IgD-negative memory B cell (primary cell): ENCODE data around the gene SECISBP2. TPM values are rescaled to one million over a fixed set of nuclear protein-coding genes. Genes with fewer than 3 reads are reported as not detected.
"Not testable (repeated sequence)": the region's sequence is repeated elsewhere in the genome, so short reads cannot be mapped to it uniquely, and the experiment has no call there.

Experiments
- H3K27ac Mint-ChIP-seq, 3 donors: one replicate each; pipeline ENCODE4 v1.8.0; 2020 to 2022; ENCODE audit warnings: mild to moderate bottlenecking in 3 of 3, mixed read lengths in 3 of 3, moderate library complexity in 1 of 3
- H3K27me3 Mint-ChIP-seq: one replicate; pipeline ENCODE4 v1.8.0; 2021; ENCODE audit warnings: mixed read lengths
- H3K36me3 Mint-ChIP-seq: one replicate; pipeline ENCODE4 v1.8.0; 2020; ENCODE audit warnings: mild to moderate bottlenecking, mixed read lengths
- H3K4me1 Mint-ChIP-seq, 3 donors: one replicate each; pipeline ENCODE4 v1.8.0; 2020 to 2022; ENCODE audit warnings: mixed read lengths in 3 of 3, mild to moderate bottlenecking in 1 of 3
- H3K4me3 Mint-ChIP-seq, 4 donors: one replicate each; pipeline ENCODE4 v1.8.0; 2020 to 2022; ENCODE audit warnings: mild to moderate bottlenecking in 4 of 4, mixed read lengths in 4 of 4, moderate library complexity in 3 of 4
- H3K9me3 Mint-ChIP-seq, 3 donors: one replicate each; pipeline ENCODE4 v1.8.0; 2020 to 2021; ENCODE audit warnings: mixed read lengths in 3 of 3, mild to moderate bottlenecking in 1 of 3
- polyA plus RNA-seq: library from polyadenylated mRNA; unstranded; fragments of 300-500 nt; fragmentation: Illumina TruSeq; gene quantifications from one replicate; pipeline ENCODE4 v1.2.3, GENCODE V29; 2021

SECISBP2 gene, protein sequence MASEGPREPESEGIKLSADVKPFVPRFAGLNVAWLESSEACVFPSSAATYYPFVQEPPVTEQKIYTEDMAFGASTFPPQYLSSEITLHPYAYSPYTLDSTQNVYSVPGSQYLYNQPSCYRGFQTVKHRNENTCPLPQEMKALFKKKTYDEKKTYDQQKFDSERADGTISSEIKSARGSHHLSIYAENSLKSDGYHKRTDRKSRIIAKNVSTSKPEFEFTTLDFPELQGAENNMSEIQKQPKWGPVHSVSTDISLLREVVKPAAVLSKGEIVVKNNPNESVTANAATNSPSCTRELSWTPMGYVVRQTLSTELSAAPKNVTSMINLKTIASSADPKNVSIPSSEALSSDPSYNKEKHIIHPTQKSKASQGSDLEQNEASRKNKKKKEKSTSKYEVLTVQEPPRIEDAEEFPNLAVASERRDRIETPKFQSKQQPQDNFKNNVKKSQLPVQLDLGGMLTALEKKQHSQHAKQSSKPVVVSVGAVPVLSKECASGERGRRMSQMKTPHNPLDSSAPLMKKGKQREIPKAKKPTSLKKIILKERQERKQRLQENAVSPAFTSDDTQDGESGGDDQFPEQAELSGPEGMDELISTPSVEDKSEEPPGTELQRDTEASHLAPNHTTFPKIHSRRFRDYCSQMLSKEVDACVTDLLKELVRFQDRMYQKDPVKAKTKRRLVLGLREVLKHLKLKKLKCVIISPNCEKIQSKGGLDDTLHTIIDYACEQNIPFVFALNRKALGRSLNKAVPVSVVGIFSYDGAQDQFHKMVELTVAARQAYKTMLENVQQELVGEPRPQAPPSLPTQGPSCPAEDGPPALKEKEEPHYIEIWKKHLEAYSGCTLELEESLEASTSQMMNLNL
- polyA plus RNA-seq: 30.6 TPM

DNA sequence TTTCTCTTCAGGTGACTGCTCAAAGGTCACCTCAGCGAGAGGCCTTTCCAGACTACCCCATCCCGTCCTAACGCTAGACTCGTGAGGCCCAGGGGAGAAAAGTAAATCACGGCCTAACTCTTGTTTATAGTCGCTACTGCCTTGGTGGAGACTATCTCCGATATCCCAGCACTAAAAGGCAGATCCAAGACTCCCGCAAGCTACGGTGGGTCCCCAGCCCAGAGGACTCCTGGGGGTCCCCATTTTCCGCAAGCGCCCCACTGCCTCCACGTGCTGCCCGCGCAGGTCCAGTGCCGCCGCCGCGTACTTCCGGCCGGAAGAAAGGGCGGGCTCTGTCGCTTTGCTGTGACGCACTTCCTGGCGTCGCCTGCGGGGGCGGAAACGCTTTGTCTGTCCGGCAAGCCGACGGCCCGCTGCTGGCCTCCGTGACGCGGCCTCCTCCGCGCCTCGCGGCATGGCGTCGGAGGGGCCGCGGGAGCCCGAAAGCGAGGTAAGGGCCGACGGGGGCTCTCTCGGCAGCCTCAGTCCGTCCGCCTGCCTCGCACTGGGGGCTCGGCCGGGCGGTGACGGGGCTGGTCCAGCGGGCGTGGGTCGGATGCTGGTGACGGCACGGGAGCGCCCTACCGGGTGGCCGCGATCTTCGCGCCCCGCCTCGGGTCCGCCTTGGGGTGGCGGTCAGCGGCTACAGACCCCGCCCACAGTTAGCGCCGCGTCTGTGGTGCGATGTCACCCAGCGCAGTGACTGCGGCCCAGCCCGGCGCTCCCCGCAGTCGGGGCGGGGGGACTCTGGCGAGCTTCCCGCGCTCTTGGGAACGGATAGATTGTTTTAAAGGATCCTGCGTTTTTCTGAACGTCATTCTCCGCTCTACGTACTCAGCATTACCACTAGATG, at the start of gene SECISBP2:
SECISBP2 (plus strand) TSS at position 378 of the 892 bp plus-strand sequence; CDS start at position 455, 77 bp downstream.
- H3K27me3 Mint-ChIP-seq: no peaks in the 10 kb centered on the region
- H3K36me3 Mint-ChIP-seq: no peaks in the 10 kb centered on the region
- H3K4me1 Mint-ChIP-seq: peaks cover 40 to 64% (median 42%) of the 10 kb centered on the region in 3 donors
- peak within 1 kb of the TSS; percentile 92 to 99 (median 96) for H3K4me3 Mint-ChIP-seq
- H3K27ac Mint-ChIP-seq: peak within 1 kb of the TSS; percentile 96 to 99 (median 97)
- H3K9me3 Mint-ChIP-seq: no peaks in the 10 kb centered on the region

DNA sequence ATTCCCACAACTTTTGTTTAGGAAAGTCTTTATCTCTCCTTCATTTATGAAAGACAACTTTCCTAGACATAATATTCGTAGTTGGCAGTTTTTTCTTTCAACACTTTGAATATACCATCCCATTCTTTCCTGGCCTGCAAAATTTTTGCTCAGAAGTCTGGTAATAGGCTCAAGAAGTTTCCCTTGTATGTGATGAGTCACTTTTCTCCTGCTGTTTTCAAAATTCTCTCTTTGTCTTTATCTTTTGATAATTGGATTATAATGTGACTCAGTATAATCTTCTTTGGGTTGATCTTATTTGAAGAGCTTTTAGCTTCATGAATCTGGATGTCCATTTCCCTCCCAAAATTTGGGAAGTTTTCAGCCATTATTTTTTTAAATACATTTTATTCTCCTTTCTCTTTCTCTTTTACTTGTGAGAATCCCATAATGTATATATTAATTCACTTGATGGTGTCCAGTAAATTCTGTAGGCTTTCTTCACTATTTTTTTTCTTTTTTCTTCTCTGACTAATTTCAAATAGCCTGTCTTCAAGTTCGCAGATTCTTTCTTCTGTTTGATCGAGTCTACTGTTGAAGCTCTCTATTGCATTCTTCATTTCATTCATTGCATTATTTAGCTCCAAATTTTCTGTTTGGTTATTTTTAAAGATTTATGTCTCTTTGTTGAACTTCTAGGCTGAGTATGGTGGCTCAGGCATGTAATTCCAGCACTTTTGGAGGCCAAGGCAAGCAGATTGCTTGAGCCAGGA, 44.6 kb upstream of the SECISBP2 start:
- H3K27me3 Mint-ChIP-seq: peaks cover 2% of the 10 kb centered on the region
- H3K4me3 Mint-ChIP-seq: no peak overlapping the region
- H3K9me3 Mint-ChIP-seq: peaks cover 5 to 34% (median 29%) of the 10 kb centered on the region in 3 donors
- no peaks in the 10 kb centered on the region for H3K36me3 Mint-ChIP-seq
- no peaks in the 10 kb centered on the region for H3K4me1 Mint-ChIP-seq
- H3K27ac Mint-ChIP-seq: no peak overlapping the region

DNA sequence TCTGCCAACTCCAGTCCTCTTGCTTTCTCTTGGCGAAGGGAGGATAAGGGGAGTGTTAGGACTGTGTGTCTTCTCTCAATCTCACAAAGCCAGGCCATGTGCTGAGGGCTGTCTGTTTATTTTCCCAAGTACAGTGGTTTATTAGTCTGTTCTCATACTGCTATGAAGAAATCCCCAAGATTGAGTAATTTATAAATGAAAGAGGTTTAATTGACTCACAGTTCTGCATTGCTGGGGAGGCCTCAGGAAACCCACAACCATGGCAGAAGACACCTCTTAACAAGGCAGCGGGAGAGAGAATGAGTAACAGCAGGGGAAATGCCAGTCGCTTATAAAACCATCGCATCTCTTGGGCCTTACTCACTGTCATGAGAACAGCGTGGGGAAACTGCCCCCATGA, 43.5 kb upstream of the SECISBP2 start:
- no peak overlapping the region for H3K4me3 Mint-ChIP-seq
- no peaks in the 10 kb centered on the region for H3K4me1 Mint-ChIP-seq
- H3K27me3 Mint-ChIP-seq: peaks cover 2% of the 10 kb centered on the region
- H3K36me3 Mint-ChIP-seq: no peaks in the 10 kb centered on the region
- H3K27ac Mint-ChIP-seq: no peak overlapping the region
- H3K9me3 Mint-ChIP-seq: peaks cover 5 to 34% (median 29%) of the 10 kb centered on the region in 3 donors

DNA sequence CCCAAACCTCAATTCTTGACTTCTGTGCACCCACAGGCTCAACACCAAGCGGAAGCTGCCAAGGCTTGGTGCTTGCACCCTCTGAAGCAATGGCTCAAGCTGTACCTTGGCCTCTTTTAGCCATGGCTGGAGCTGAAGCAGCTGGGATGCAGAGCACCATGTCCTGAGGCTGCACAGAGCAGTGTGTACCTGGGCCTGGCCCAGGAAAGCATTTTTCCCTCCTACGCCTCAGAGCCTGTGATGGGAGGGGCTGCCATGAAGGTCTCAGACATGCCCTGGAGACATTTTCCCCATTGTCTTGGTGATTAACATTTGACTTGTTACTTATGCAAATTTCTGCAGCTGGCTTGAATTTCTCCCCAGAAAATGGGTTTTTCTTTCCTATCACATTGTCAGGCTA, 42.3 kb upstream of the SECISBP2 start:
- peaks cover 5 to 34% (median 29%) of the 10 kb centered on the region in 3 donors for H3K9me3 Mint-ChIP-seq
- not testable (repeated sequence) for H3K4me3 Mint-ChIP-seq, H3K36me3 Mint-ChIP-seq, H3K27me3 Mint-ChIP-seq, H3K27ac Mint-ChIP-seq, H3K4me1 Mint-ChIP-seq

DNA sequence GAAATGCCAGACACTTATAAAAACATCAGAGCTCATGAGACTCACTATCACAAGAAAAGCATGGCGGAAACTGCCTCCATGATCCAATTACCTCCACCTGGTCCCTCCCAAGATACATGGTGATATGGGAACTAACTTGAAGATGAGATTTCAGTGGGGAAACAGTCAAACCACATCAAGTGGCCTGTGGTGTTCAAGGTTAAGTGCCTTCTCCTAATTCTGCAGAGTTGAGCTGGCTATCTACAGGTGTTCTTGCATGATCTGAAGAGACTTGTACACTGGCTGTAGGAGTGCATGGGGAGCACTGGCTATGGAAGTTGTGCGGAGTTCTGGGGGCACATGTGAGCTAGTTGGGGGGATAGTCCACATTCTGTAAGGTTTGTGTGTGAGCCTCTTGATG, 41.3 kb upstream of the SECISBP2 start:
- Mint-ChIP-seq H3K36me3 (no peaks in the 10 kb centered on the region), H3K4me3 (no peak overlapping the region), H3K4me1 (no peaks in the 10 kb centered on the region), H3K27me3 (peaks cover 2% of the 10 kb centered on the region), H3K9me3 (peaks cover 2 to 29% (median 26%) of the 10 kb centered on the region in 3 donors), H3K27ac (no peak overlapping the region)

DNA sequence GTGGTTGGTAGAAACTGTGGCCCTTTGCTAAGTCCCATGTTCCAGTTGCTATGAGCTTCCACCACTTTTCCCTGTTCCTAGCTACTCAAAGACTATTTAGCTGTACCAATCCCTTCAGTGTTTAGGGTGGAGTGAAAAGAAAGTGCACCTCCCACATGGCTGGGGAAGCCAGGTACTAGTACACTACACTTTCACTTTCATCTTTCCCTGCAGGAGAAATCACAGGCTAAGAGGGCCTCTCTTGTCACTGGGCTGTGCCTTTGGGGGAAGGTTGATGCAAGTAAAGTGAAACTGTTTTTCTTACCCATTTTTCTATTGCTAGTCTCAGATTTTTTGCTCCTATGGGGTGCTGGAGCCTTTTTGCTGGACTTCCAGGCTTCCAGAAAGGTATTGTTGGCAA, 40.8 kb upstream of the SECISBP2 start:
- Mint-ChIP-seq H3K4me3 (no peak overlapping the region), H3K36me3 (no peaks in the 10 kb centered on the region), H3K27me3 (peaks cover 2% of the 10 kb centered on the region), H3K27ac (no peak overlapping the region), H3K4me1 (no peaks in the 10 kb centered on the region), H3K9me3 (peaks cover 2 to 29% (median 26%) of the 10 kb centered on the region in 3 donors)

DNA sequence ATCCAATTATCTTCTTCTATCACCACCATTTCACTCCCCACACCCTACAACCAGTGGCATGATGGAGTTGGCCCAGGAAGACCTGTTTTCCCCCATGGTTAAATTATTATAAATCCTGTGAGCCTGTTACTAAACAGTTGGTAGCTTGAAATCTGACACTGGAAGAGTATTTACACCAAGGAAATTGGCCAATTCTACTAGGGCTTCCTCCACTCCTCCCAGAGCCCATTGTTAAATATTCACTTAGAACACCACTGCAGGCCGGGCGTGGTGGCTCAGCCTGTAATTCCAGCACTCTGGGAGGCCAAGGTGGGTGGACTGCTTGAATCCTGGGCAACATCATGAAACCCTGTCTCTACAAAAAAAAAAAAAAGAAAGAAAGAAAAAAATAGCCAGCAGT, 39.7 kb upstream of the SECISBP2 start:
- Mint-ChIP-seq H3K27ac (no peak overlapping the region), H3K4me1 (no peaks in the 10 kb centered on the region)

DNA sequence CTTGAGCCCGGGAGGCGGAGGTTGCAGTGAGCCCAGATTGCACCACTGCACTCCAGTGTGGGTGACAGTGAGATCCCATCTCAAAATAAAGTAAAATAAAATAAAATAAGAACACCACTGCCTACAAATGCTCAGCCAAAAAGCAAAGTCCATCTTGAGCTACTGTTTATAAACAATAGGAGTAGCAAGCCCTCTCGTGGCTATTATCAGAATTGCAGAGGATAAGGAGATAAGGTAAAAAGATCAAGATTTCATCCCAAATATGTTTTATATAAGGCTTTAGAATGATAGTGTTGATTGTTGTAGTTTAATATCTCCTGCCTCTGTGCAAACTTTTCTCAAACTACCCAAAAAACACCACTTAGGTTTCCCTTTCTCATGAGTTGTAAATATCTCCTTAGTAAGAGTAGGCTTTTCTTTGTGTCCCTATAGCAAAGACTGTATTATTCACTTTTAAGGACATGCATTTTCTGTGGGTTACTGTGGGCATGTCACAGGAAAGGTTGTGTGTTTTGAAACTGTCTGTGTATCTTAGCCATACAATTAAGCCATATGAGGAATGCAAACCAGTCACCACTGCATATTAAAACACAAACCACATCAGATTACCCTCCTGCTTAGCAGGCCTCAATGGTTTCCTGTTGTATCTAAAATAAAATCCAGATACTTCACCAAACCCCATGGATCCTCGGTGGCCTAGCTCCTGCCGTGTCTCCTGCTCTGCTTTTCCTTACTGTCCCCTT, 39.1 kb upstream of the SECISBP2 start:
- Mint-ChIP-seq H3K36me3 (no peaks in the 10 kb centered on the region), H3K27ac (no peak overlapping the region), H3K4me1 (no peaks in the 10 kb centered on the region), H3K27me3 (no peaks in the 10 kb centered on the region), H3K4me3 (no peak overlapping the region), H3K9me3 (peaks cover 2 to 12% (median 11%) of the 10 kb centered on the region in 3 donors)

More for the DNA sequence above, 39.7 kb upstream of the SECISBP2 start:
- peaks cover 2 to 18% (median 18%) of the 10 kb centered on the region in 3 donors for H3K9me3 Mint-ChIP-seq
- H3K4me3 Mint-ChIP-seq: no peak overlapping the region
- no peaks in the 10 kb centered on the region for H3K36me3 Mint-ChIP-seq
- no peaks in the 10 kb centered on the region for H3K27me3 Mint-ChIP-seq

DNA sequence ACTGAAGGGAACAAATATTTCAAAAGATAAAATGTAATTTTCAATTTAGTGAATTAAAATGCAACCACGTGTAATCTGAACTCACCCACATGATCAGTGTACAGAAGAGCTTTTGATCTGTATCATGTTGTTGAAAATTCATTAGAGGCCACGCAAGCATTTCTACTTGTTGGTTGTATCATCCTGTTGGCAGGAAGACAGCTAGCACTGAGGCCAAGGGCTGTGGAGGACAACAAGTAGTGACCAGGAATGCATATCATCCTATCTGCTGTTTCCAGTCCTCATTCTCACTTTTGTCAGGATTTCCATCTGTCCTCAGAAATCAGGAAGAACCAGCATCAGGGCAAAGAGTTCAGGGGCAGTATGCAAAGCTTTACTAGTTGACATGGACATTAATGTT, 37.2 kb upstream of the SECISBP2 start:
- peak overlapping the region in 1 of 4 donors; percentile 48 for H3K4me3 Mint-ChIP-seq
- no peaks in the 10 kb centered on the region for H3K4me1 Mint-ChIP-seq
- H3K36me3 Mint-ChIP-seq: no peaks in the 10 kb centered on the region
- H3K27me3 Mint-ChIP-seq: no peaks in the 10 kb centered on the region
- peak overlapping the region in 1 of 3 donors; percentile 33 for H3K27ac Mint-ChIP-seq
- peaks cover 2 to 7% (median 5%) of the 10 kb centered on the region in 3 donors for H3K9me3 Mint-ChIP-seq

DNA sequence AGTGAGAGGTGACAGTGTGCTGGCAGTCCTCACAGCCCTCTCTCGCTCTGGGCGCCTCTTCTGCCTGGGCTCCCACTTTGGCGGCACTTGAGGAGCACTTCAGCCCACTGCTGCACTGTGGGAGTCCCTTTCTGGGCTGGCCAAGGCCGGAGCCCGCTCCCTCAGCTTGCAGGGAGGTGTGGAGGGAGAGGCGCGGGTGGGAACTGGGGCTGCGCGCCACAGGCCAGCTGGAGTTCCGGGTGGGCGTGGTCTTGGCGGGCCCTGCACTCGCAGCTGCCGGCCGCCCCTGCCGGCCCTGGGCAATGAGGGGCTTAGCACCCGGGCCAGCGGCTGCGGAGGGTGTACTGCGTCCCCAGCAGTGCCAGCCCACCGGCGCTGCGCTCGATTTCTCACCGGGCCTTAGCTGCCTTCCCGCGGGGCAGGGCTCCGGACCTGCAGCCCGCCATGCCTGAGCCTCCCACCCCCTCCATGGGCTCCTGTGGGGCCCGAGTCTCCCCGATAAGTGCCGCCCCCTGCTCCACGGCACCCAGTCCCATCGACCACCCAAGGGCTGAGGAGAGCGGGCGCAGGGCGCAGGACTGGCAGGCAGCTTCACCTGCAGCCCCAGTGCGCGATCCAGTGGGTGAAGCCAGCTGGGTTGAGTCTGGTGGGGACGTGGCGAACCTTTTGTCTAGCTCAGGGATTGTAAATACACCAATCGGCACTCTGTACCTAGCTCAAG, 35.9 kb upstream of the SECISBP2 start:
- not testable (repeated sequence) for H3K4me1 Mint-ChIP-seq, H3K27ac Mint-ChIP-seq, H3K9me3 Mint-ChIP-seq, H3K27me3 Mint-ChIP-seq, H3K36me3 Mint-ChIP-seq
- H3K4me3 Mint-ChIP-seq: peak overlapping the region in 2 of 4 donors; percentile 22 to 58

DNA sequence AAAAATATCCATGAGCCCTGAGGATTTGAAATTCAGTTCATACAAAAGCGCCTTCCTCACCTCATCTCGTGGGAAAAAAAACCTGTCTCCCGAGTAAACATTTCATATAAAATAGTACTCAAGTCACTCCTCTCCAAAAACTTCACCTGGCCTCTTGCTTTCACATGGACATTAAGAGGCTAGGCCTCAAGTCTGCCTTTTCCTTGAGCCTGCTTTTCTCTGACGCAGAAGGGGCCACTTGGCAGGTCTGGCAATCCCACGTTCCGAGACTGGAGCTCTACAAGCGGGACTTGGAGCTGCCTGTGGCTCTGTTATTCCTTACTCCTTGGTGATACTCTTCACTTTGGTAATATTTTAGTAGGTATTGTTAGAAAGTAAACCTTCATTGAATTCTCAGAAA, 34.2 kb upstream of the SECISBP2 start:
- H3K27me3 Mint-ChIP-seq: no peaks in the 10 kb centered on the region
- no peak overlapping the region for H3K27ac Mint-ChIP-seq
- no peak overlapping the region for H3K4me3 Mint-ChIP-seq
- no peaks in the 10 kb centered on the region for H3K4me1 Mint-ChIP-seq
- H3K36me3 Mint-ChIP-seq: peaks cover 6% of the 10 kb centered on the region
- no peaks in the 10 kb centered on the region for H3K9me3 Mint-ChIP-seq

DNA sequence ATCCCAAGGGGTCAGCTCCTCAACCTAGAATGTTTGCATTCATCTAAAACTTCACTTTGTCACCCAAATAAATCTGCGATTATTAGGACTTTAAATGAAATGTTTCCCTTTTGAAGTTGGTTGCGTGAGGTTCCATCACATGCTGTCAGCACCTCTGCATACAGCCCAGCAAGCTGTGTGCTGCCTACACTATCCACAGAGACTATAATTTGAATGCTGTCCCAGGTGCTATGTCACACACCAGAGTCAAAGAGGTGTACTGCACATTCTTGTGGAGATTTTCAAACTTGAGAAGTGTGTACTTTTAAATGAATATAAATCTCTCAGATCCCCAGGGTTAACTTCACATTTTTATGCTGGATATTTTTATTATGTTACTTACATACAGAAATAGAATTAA, 26.6 kb upstream of the SECISBP2 start:
- Mint-ChIP-seq H3K9me3 (peaks cover 0 to 5% (median 2%) of the 10 kb centered on the region in 3 donors), H3K36me3 (peaks cover 12% of the 10 kb centered on the region), H3K27me3 (no peaks in the 10 kb centered on the region), H3K27ac (no peak overlapping the region), H3K4me3 (no peak overlapping the region), H3K4me1 (no peaks in the 10 kb centered on the region)

DNA sequence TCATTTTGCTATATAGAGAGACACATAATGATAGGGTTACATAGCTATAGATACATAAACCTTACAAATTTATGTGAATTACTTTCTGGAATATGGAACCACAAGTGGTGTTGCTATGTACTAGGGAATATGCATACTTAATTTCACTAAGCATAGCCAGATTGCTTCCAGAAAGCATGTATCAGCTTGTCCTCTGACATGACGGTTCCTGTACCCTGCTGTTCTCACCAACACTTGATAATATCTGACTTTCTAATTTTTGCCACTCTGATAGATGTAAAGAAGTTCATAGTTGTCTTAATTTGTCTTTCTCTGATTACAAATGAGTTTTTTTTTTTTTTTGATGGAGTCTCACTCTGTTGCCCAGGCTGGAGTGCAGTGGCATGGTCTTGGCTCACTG, 25.3 kb upstream of the SECISBP2 start:
- Mint-ChIP-seq H3K4me1 (no peaks in the 10 kb centered on the region), H3K27me3 (no peaks in the 10 kb centered on the region), H3K4me3 (no peak overlapping the region), H3K9me3 (peaks cover 0 to 5% (median 2%) of the 10 kb centered on the region in 3 donors), H3K27ac (no peak overlapping the region), H3K36me3 (peaks cover 6% of the 10 kb centered on the region)
